HepG2 (cell line): ENCODE results near the gene FUT1. TPM values are rescaled to one million over a fixed set of nuclear protein-coding genes. Genes with fewer than 3 reads are reported as not detected.

ENCODE experiments used
- HDAC2 ChIP-seq: sonication (generic); formaldehyde crosslinking; IDR thresholded peaks from 2 replicates; pipeline ENCODE4 v1.4.0; 2020; ENCODE audit warnings: missing genetic modification reagents
- HOXA9 ChIP-seq: sonication (generic); formaldehyde crosslinking; IDR thresholded peaks from 2 replicates; pipeline ENCODE4 v1.8.1; 2022; ENCODE audit warnings: missing genetic modification reagents, mild to moderate bottlenecking, moderate library complexity, borderline replicate concordance
- KLF12 ChIP-seq: sonication (generic); formaldehyde crosslinking; IDR thresholded peaks from 2 replicates; pipeline ENCODE4 v1.4.0; 2020; ENCODE audit warnings: missing genetic modification reagents, borderline replicate concordance
- NCOA5 ChIP-seq: sonication (generic); formaldehyde crosslinking; IDR thresholded peaks from 2 replicates; pipeline ENCODE4 v1.4.0; 2020; ENCODE audit warnings: missing genetic modification reagents
- NFE2L2 ChIP-seq: fragments of 150-350 bp; IDR thresholded peaks from 2 replicates; pipeline ENCODE4 v1.6.1; 2014; ENCODE audit warnings: low read length
- NR2F2 ChIP-seq: IDR thresholded peaks from 2 replicates; pipeline ENCODE4 v1.6.1; 2012; ENCODE audit warnings: low read depth, inconsistent platforms, borderline replicate concordance
- SIN3A ChIP-seq: IDR thresholded peaks from 2 replicates; pipeline ENCODE4 v1.6.1; 2011; ENCODE audit warnings: low read depth, mild to moderate bottlenecking, control low read depth, low read length, borderline replicate concordance
- ZBTB8A ChIP-seq: sonication (generic); formaldehyde crosslinking; IDR thresholded peaks from 2 replicates; pipeline ENCODE4 v1.4.0; 2020; ENCODE audit warnings: mild to moderate bottlenecking, low read depth, missing genetic modification reagents, borderline replicate concordance
- ZFP41 ChIP-seq: sonication (generic); formaldehyde crosslinking; IDR thresholded peaks from 2 replicates; pipeline ENCODE4 v1.4.0; 2020; ENCODE audit warnings: mild to moderate bottlenecking, missing genetic modification reagents, borderline replicate concordance
- ZFYVE20 ChIP-seq: sonication (generic); formaldehyde crosslinking; IDR thresholded peaks from 2 replicates; pipeline ENCODE4 v1.8.0; 2023; ENCODE audit warnings: low read depth, mild to moderate bottlenecking, moderate library complexity, missing genetic modification reagents, borderline replicate concordance
- ZMYM2 ChIP-seq: sonication (generic); formaldehyde crosslinking; IDR thresholded peaks from 2 replicates; pipeline ENCODE4 v1.8.0; 2022; ENCODE audit warnings: mild to moderate bottlenecking, missing genetic modification reagents
- ZNF274 ChIP-seq: sonication (generic); formaldehyde crosslinking; IDR thresholded peaks from 2 replicates; pipeline ENCODE4 v1.5.1; 2020; ENCODE audit warnings: mild to moderate bottlenecking, missing genetic modification reagents
- ZNF607 ChIP-seq: sonication (generic); formaldehyde crosslinking; IDR thresholded peaks from 2 replicates; pipeline ENCODE4 v1.5.1; 2020; ENCODE audit warnings: missing genetic modification reagents, mild to moderate bottlenecking, borderline replicate concordance
- ZNF672 ChIP-seq: sonication (generic); formaldehyde crosslinking; IDR thresholded peaks from 2 replicates; pipeline ENCODE4 v1.8.1; 2022; ENCODE audit warnings: missing genetic modification reagents
- ZNF747 ChIP-seq: sonication (generic); formaldehyde crosslinking; IDR thresholded peaks from 2 replicates; pipeline ENCODE4 v1.8.1; 2023; ENCODE audit warnings: missing genetic modification reagents, mild to moderate bottlenecking, borderline replicate concordance
- ZNF83 ChIP-seq: sonication (generic); formaldehyde crosslinking; IDR thresholded peaks from 2 replicates; pipeline ENCODE4 v1.4.0; 2020; ENCODE audit warnings: missing genetic modification reagents, mild to moderate bottlenecking, borderline replicate concordance
- polyA plus RNA-seq, 8 experiments: library from polyadenylated mRNA; depleted of rRNA in 3 of 8; stranded (reverse) in 7 of 8; unstranded in 1 of 8; fragments of >200 nt; fragmentation: Illumina TruSeq in 4 of 8; extraction: Trizol in 4 of 8; gene quantifications; 2 replicates each; pipeline versions ENCODE4 v1.2.1 to v1.2.3, GENCODE V29; 2011 to 2016; ENCODE audit warnings: low read depth in 4 of 8, missing spikeins in 1 of 8, mixed read lengths in 1 of 8; ENCODE audit not compliant: insufficient read depth in 1 of 8
- total RNA-seq, 5 experiments: library from RNA; depleted of rRNA; stranded (reverse); fragments of >200 nt; fragmentation: Illumina TruSeq; extraction: Trizol; gene quantifications; 2 replicates each; pipeline ENCODE4 v1.2.3, GENCODE V29; 2016; ENCODE audit warnings: low read depth in 1 of 5
- TF ChIP-seq, protein P1 (sequence below): sonication (generic); formaldehyde crosslinking; conservative IDR thresholded peaks from 2 replicates; pipeline ENCODE4 v1.4.0; 2020; ENCODE audit warnings: missing genetic modification reagents
- TF ChIP-seq, protein P2 (sequence below): sonication (generic); formaldehyde crosslinking; IDR thresholded peaks from 2 replicates; pipeline ENCODE4 v1.5.1; 2020; ENCODE audit warnings: mild to moderate bottlenecking, missing genetic modification reagents, borderline replicate concordance
- TF ChIP-seq, protein P3 (sequence below): sonication (generic); formaldehyde crosslinking; IDR thresholded peaks from 2 replicates; pipeline ENCODE4 v1.8.0; 2023; ENCODE audit warnings: mild to moderate bottlenecking, missing genetic modification reagents
- TF ChIP-seq, protein P4 (sequence below): sonication (generic); formaldehyde crosslinking; IDR thresholded peaks from 2 replicates; pipeline ENCODE4 v1.4.0; 2020; ENCODE audit warnings: missing genetic modification reagents
- TF ChIP-seq, protein P5 (sequence below): sonication (generic); formaldehyde crosslinking; IDR thresholded peaks from 2 replicates; pipeline ENCODE4 v1.4.0; 2020; ENCODE audit warnings: missing genetic modification reagents

Gene FUT1
- total and polyA plus RNA-seq, 2 of the 13 experiments (the other 11 are each of a cell fraction or from before 2014, with no cell fraction given), result 0.07 to 1.1 TPM

DNA sequence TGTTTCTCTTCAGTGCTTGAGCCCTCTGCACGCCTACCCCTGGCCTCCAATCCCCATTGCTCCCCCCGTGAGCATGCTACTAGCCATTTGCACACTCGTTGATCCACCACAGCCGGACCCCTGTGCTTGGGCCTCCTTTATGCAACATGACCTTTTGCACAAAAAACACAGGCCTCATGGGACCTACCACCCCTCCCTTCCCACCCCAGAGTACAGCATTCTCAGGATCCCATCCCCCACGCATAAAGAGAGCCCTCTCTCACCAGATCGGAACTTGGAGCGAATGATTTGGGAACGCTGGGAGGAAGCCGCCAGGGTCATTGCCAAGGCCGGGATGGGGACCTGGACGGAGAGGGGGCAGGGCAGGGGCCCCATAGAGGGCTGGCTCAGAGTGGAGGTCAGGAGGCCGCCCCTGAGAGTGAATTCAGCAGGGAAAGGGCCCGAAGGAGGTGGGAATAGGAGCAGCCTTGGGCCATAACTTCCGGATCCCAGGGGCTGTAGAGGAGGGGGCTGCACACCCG lies 33.7 kb downstream of the FUT1 start (continued):
- TF ChIP-seq, protein P1, sequence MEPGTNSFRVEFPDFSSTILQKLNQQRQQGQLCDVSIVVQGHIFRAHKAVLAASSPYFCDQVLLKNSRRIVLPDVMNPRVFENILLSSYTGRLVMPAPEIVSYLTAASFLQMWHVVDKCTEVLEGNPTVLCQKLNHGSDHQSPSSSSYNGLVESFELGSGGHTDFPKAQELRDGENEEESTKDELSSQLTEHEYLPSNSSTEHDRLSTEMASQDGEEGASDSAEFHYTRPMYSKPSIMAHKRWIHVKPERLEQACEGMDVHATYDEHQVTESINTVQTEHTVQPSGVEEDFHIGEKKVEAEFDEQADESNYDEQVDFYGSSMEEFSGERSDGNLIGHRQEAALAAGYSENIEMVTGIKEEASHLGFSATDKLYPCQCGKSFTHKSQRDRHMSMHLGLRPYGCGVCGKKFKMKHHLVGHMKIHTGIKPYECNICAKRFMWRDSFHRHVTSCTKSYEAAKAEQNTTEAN (CRISPR knock-in tag), result peak; percentile 100
- TF ChIP-seq NR2F2, result peak; percentile 53; the same call in 1 of the 2 replicates
- no peak for TF ChIP-seq ZNF672
- TF ChIP-seq NCOA5 (CRISPR knock-in tag), result no peak
- TF ChIP-seq, protein P2, sequence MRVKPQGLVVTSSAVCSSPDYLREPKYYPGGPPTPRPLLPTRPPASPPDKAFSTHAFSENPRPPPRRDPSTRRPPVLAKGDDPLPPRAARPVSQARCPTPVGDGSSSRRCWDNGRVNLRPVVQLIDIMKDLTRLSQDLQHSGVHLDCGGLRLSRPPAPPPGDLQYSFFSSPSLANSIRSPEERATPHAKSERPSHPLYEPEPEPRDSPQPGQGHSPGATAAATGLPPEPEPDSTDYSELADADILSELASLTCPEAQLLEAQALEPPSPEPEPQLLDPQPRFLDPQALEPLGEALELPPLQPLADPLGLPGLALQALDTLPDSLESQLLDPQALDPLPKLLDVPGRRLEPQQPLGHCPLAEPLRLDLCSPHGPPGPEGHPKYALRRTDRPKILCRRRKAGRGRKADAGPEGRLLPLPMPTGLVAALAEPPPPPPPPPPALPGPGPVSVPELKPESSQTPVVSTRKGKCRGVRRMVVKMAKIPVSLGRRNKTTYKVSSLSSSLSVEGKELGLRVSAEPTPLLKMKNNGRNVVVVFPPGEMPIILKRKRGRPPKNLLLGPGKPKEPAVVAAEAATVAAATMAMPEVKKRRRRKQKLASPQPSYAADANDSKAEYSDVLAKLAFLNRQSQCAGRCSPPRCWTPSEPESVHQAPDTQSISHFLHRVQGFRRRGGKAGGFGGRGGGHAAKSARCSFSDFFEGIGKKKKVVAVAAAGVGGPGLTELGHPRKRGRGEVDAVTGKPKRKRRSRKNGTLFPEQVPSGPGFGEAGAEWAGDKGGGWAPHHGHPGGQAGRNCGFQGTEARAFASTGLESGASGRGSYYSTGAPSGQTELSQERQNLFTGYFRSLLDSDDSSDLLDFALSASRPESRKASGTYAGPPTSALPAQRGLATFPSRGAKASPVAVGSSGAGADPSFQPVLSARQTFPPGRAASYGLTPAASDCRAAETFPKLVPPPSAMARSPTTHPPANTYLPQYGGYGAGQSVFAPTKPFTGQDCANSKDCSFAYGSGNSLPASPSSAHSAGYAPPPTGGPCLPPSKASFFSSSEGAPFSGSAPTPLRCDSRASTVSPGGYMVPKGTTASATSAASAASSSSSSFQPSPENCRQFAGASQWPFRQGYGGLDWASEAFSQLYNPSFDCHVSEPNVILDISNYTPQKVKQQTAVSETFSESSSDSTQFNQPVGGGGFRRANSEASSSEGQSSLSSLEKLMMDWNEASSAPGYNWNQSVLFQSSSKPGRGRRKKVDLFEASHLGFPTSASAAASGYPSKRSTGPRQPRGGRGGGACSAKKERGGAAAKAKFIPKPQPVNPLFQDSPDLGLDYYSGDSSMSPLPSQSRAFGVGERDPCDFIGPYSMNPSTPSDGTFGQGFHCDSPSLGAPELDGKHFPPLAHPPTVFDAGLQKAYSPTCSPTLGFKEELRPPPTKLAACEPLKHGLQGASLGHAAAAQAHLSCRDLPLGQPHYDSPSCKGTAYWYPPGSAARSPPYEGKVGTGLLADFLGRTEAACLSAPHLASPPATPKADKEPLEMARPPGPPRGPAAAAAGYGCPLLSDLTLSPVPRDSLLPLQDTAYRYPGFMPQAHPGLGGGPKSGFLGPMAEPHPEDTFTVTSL (CRISPR knock-in tag), result peak; percentile 64; the same call in 1 of the 2 replicates
- no peak for TF ChIP-seq ZFP41 (CRISPR knock-in tag)
- no peak for TF ChIP-seq ZNF607 (CRISPR knock-in tag)
- no peak for TF ChIP-seq ZMYM2 (CRISPR knock-in tag)
- no peak for TF ChIP-seq ZNF83
- no peak for TF ChIP-seq NFE2L2
- TF ChIP-seq, protein P3, sequence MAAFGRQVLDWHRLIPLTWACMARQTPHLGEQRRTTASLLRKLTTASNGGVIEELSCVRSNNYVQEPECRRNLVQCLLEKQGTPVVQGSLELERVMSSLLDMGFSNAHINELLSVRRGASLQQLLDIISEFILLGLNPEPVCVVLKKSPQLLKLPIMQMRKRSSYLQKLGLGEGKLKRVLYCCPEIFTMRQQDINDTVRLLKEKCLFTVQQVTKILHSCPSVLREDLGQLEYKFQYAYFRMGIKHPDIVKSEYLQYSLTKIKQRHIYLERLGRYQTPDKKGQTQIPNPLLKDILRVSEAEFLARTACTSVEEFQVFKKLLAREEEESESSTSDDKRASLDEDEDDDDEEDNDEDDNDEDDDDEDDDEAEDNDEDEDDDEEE (CRISPR knock-in tag), result no peak
- TF ChIP-seq ZNF747 (CRISPR knock-in tag), result no peak
- TF ChIP-seq, protein P4, sequence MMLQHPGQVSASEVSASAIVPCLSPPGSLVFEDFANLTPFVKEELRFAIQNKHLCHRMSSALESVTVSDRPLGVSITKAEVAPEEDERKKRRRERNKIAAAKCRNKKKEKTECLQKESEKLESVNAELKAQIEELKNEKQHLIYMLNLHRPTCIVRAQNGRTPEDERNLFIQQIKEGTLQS (CRISPR knock-in tag), result no peak
- no peak for TF ChIP-seq ZBTB8A (CRISPR knock-in tag)
- TF ChIP-seq ZNF274 (CRISPR knock-in tag), result peak; percentile 65; the same call in 1 of the 2 replicates
- TF ChIP-seq KLF12 (CRISPR knock-in tag), result no peak
- TF ChIP-seq, protein P5, sequence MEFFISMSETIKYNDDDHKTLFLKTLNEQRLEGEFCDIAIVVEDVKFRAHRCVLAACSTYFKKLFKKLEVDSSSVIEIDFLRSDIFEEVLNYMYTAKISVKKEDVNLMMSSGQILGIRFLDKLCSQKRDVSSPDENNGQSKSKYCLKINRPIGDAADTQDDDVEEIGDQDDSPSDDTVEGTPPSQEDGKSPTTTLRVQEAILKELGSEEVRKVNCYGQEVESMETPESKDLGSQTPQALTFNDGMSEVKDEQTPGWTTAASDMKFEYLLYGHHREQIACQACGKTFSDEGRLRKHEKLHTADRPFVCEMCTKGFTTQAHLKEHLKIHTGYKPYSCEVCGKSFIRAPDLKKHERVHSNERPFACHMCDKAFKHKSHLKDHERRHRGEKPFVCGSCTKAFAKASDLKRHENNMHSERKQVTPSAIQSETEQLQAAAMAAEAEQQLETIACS (CRISPR knock-in tag), result no peak
- peak; percentile 60; the same call in 1 of the 2 replicates for TF ChIP-seq HDAC2 (CRISPR knock-in tag)
- no peak for TF ChIP-seq SIN3A
- TF ChIP-seq HOXA9 (CRISPR knock-in tag), result no peak
- TF ChIP-seq ZFYVE20, result no peak
